GM19240 (cell line): ENCODE data around the gene LDHAL6B.

Experiments used
- DNase-seq: peaks from one replicate; pipeline ENCODE4 v3.0.0; 2011; ENCODE audit warnings: low spot score; ENCODE audit not compliant: insufficient read length

Gene LDHAL6B

DNA sequence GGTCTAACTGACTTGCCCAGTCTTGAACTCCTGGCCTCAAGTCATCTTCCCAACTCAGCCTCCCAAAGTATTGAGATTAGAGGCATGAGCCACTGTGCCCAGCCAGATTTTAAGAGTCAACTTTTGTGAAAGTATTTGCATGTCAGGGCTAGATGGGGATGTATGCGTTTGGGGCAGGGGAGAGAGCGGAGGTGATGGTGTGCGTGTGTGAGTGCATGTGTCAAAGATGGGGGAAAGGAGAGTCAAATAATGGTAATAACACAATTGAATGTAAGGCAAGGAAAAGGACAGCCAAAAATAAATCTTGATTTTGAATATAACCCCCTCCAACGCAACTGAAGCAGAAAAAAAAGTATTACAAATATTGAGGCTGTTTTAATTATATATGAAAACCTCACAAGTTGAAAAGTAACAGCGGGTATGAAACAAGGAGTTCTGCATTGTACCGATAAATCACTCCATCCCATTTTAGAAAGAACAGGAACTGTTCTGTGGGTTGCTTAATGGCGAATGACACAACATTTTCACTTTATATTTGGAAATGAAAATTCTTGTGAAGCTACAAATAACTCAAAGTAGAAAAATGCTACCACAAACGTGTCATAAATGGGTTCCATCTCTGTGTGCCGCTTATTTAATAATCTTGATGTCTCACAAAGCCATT is 29.9 kb upstream of the LDHAL6B start:
- DNase-seq = no peak

DNA sequence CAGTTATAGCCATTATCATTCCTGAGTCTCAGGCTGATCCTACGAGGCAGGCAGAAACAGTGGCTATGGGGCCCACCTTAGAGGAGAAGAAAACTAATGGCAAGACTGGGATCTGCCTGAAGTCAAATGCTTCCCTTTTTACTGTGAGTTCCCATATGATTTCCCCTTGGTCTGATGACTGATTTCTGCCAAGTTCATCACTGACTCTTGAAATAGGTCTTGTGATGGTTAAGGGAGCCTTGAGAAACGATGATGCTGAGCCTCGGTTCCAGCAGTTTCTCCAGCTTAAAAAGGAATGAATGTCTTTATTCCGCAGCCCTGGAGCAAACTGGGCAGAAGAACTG is 29.4 kb upstream of the LDHAL6B start:
- DNase-seq = no peak

DNA sequence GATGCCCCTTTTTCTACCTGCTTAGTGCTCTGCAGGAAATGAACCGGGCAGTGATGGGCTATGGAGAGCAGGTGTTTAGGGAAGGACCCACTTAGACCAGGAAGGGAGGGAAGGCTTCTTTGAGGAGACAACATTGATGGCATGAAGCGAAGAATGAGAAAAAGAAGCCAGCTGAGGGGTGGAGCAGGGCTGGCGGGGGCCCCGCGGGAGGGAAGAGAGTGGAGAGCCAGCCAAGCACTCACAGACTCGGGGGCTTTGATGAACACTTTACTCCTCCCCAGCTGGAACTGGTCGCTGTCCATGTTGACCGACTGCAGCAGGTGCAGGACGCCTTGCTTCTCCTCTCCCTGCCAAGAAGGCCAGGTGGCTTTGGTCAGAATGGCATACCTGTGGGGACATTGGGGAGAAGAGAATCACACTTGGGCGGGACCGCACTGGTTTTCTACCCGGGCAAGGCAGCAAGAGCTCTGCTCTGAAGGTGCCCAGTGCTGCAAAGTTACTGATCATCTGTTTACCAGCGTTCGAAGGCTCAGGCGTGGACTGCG is 28.4 kb upstream of the LDHAL6B start:
- no peak for DNase-seq

DNA sequence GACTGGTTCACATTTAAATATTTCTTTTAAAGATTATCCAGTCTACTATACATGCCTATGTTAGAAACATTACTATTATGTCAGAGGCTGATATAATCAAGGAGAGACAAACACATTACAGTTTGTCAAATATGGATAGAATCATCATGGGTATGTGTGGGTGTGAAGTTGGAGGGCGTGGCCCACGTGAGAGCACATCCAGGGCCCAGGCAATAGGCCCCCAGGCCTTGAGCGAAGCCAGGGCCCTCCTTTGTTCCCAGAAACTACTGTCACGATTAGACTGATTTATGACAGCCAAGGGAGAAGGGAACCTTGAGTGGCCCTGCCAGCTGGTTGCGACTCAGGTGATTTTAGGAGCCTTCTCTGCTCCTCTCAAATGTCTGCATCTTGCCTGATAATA is 26.9 kb upstream of the LDHAL6B start:
- DNase-seq = no peak

DNA sequence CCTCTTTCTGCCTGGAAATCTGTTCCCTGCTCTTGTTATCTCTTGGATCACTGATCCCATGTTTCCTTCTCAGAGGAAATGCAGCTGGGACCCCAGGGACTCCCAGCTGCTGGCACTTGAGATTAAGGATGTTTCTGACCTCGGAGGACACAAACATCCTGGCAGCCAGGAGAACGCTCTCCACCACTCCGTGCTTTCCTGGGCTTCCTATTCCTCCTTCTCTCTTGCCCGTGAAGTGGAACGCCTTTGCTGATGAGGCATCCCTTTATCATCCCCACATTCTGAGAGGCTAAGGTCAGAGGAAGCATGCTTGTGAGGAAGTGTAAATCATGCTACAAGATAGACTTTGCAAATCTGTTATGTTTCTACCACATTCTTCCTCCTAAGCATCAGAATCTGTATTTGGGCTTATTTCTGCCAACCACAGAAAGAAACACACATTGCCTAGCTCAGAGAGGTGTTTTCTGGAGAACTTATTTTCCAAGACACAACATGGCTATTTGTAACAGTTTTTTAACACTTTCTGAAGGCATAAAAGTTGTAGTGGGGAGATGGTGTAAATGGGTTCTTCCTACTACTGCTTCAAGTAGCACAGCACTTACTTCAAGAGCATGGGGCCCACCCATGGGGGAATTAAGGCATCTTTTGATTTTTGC is 25.6 kb upstream of the LDHAL6B start:
- DNase-seq = no peak

DNA sequence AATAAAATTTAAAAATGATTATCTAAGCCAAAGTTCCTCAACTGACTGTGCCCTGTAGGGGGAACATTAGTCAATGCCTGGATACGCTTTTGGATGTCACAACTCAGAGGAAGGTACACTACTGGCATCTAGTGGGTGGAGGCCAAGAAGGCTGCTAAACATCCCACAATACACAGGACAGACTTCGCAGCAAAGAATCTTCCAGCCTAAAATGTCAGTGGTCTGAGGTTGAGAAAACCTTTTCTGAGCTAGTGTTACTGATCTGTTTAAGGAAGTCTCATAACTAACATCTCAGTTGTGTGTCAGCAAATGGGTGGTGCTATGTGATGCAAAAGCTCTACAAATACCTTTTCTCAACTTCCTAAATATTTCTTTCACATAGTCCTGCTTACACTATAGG is 20.9 kb upstream of the LDHAL6B start:
- no peak for DNase-seq

DNA sequence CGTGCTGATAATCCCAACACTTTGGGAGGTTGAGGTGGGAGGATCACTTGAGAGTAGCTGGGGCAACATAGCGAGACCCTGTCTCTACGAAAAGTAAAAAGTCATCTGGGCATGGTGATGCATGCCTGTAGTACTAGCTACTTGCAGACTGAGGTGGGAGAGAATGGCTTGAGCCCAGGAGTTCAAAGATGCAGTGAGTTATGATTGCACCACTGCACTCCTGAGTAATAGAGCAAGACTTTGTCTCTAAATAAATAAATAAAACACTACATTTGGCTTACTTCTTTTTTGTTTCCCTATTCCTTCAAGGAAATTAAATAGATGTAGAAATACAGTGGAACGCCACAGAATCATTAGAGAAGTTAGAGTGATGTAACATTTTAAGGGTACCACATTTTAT is 20.1 kb upstream of the LDHAL6B start:
- no peak for DNase-seq

DNA sequence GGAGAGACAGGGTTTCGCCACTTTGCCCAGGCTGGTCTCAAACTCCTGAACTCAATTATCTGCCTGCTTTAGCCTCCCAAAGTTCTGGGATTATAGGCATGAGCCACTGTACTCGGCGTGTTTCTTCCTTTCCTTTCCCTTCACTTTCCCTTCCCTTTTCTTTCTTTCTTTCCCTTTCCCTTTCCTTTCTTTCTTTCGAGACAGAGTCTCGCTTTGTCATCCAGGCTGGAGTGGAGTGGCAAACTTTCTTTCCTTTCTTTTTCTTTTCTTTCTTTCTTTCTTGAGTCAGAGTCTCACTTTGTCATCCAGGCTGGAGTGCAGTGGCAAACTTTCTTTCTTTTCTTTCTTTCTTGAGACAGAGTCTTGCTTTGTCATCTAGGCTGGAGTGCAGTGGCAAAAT is 17.4 kb upstream of the LDHAL6B start:
- DNase-seq = no peak

DNA sequence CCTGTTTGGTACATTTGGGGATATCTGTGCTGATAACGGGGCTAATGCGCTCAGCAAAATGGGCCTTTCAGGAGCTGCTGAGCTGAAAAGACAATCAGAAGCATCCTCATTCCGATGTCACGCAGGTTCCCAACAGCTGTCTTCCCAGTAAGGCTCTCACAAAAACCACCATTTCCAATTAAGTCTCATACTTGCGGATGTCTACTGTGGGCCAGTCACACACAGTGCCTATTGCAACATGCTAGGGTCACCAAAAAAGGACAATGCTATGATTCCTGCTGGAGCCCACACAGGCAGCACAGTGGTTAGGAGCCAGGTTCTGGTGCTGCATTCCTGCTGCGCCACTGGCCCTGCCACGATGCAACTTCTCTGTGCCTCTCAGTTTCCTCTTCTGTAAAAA is 16.4 kb upstream of the LDHAL6B start:
- no peak for DNase-seq

DNA sequence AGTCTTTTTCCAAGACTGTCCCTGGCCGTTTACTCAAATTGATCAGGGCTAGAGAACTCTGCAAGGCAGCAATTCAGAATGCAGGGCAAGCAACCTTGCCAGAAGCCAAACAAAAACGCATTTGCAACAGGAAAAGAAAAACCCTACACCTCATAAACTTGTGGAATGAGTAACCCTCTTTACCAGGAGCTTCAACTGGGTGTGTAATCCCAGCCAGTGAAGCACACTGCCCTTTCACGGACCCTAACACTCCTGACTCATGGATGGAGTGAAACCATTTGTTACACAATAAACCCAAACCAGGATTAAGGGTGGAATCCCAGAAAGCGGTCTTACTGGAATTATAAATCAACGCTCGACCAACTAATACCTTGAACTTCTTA is 14.8 kb upstream of the LDHAL6B start:
- DNase-seq = no peak

DNA sequence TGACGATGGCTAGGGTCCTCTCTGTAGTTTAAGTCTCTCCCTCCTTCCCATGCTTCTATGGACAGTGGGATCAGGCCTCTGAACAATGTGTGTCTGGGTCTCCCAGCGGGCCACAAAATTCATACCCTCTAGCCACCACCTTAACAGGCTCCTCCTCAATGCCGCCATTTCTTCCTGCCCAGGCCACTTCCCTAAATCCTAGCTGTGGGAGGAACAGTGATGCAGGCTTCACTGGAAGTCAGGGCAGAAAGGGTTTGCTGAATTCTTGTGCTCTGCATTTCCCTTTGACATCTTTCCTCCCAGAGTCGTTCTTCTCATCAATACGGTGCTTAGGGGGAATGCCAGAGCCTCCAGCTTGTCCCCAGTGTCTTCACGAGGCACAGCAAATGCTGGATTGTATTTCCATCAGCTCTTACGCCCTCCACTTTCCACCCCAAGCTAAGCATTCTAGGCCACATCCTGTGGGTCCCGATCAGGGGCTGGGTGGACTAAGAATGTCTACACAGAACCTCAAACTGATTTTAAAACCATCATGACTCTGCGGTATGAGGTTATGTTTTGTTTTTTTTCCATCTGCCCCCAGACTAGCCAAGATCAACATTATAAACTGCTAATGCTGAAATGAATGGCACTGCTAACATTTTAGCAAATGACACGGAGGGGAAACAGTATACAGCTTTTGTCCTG is 11.9 kb upstream of the LDHAL6B start:
- DNase-seq = no peak

DNA sequence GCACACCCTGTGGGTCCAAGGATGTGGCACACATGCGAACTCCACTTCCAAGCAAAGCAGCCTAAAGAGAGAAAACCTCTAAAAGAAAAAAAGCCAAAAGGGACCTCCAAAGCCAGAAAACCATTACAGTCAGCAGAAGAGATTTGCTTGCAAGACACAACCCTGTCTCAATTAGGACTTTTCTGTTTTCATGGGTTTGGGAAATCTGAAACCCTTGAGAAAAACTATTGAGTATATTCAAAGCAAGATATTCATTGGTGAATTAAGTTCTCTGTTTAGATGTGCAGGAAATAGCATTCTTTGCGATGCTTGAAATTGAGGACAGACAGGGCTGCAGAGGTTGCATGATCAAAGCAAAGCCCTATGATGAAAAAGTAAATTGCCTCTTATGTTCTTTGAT is 10.2 kb upstream of the LDHAL6B start:
- no peak for DNase-seq

DNA sequence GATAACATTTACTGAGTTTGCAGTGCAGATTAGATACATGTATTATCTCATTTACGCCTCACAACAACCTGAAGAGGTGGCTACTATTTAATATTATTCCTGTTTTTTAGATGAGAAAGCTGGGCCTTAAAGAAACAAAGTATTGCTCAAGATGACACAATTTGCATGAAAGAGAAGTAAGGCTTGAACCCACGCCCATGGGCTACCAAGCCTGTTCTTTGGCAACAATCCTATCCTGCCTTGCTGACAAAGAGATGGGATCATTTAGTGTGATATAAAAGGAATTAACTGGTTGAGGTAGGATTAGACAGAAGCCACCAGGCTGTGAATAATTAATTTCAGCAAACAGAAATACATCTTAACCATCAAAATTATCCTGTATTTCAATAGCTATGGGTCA is 9.2 kb upstream of the LDHAL6B start:
- DNase-seq = no peak

DNA sequence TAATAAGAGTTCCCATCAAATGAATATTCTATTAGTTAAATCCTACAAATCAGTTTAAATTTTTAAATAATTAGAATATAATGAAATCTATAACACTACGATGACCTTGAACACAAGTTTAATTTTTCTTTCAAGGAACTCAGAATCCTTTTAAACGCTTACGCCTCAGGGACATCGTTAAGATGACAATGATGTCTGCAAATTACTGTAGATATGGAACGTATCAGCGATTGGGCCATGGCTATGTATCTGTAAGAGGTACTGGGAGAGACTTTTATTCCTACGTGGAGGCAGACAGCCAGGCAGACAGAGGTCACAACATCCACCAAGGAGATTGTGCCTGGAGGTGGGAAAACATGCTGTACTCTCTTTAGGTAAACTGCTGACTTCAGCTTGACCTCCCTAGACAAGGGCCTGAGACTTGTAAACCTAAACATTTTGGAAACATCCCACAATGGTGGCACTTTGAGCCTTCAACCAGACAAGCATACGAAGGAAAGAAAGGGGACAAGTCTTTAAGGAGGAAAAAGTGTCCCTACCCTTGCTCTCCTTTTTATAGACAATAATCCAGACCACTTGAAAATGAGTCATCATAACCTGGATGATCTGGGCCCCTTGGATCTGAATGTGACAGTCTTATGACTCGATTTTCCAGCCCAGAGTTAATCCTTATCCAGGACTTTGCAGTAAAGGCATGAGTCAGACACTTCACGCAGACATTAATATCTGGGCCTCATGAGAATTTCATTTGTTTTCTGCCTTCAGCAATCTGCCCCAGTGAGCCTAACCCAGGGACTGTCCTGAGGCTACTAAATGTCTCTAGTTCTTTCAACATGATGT is 6.8 kb upstream of the LDHAL6B start:
- no peak for DNase-seq

DNA sequence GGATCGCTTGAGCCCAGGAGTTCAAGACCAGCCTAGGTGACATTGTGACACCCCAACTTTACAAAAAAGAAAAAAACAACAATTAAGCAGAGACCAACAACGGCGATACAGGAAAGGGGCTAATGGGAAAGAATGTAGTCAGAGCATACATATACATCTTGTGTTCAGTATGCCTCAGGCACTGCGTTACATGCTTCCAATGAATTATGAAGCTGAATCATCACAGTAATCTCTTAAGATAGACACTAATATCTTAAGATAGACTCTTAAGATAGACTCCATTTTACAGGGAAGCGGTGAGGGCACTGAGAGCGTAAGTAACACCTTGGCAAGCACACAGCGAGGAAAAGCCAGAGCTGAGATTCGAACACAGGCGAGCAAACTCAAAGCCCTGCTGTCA is 6.1 kb upstream of the LDHAL6B start:
- DNase-seq = no peak

DNA sequence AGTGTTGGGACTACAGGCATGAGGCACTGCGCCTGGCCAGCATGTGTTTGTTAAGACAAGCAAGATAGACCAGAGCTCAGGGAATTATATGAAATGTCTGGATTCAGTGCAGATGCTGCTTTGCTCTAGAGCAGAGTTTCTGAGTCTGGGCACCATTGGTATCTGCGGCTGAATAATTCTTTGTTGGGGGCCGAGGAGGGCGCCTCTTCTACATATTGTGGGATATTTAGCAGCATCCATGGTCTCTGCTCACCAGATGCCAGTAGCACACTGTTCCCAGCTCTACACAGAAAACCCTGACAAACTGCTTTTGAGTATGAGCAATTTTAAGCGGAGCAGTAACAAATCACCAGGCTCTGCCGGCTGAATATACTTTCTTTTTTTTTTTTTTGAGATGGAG is 3.6 kb upstream of the LDHAL6B start:
- no peak for DNase-seq

DNA sequence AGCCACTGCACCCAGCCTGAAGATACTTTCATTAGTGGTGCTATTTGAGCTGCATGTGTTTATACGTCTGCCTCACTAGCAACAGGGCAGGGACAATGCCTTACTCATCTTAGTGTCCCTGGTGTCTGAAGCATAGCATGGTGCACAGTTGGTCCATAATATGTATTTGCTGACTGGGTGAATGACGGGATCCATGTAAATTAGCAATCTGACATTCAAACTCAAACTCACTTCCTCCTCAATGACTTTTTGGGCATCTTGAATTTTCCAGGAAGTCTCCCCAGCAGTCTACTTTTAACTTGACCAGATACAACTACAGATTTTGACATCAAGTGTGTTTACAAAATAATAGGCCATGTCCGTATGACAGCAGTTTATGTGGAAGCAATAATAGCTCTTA is 3.0 kb upstream of the LDHAL6B start:
- no peak for DNase-seq

DNA sequence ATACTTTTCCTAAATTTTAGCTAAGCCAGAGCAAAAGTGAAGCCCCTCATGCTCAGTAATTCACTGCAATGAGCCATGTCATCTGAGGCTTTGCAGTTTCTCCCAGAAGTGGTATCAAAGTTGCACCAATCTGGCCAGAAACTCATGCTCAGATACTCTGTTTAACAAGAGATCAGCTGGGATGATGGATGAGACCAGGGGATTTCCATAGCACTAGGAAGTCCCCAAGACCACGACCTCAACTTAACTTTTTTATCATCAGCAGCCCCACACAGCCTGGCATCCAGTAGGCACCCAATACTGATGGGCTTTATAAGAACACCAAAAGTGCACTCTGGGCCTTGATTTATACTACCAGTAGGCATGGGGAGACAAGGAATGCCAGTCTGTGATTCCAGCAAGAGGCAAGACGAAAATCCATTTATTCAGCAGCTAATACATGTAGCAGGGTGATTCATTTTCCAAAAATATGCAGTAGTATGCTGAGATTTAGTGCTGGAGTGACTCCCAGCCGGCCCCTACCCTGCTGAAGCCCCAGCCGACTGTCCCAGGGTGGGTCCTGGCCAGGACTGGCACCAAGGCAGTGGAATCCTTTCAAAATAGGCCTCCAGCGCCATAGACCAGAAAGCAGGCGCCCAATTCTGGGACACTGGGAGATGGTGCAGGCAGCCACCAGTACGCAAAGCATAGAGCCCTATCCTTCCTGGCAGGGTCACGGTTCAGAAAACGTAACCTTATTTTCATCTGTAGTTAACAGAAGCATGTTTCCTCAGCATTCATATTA is 612 bp upstream of the LDHAL6B start:
- no peak for DNase-seq

DNA sequence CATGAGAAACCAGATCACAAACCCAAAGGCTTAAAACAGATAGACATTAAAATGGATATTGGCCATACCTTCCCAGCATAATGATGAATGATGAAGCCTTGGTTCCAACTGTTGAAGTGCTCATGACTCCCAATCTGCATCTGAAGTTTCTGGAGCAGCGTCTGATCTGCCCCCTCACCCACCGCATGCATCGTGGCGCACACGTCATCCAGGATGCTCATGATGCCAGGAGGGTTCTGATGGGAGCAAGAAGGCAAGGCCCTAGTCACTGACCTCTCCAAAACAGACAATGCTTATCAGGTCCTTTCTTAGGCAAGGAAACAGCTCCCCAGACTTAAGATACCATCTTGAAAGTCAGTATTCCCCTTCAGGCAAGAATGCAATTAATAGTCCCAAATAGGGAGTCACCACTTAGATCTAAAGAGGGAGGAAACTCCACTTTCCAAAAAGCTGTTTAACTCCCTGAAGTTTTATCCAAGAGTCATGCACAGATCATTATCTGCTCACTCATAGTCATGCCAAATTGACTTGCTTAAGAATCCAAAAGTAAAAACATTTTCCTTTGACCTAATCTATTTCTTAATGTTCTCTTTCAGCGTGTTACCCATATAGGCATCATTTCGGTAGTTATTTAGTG is 2.1 kb downstream of the LDHAL6B start:
- no peak for DNase-seq

DNA sequence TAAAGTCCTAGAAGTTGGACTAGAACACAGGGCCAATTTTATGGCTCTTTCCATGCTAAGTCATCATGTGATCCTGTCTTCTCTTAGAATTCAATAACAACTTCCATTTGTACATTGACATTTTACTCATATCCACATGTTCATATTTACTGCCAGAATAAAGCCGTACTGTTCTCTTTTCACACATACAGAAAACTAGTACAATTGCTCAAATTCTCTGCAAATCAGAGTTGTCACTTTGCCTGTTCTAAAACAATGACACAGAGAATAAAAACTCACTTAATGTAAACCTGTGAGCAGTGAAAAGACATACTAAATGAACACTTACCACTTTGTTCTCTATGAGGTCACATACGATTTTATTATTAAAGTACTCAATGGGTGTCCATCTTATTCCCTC is 3.5 kb downstream of the LDHAL6B start:
- DNase-seq = no peak

DNA sequence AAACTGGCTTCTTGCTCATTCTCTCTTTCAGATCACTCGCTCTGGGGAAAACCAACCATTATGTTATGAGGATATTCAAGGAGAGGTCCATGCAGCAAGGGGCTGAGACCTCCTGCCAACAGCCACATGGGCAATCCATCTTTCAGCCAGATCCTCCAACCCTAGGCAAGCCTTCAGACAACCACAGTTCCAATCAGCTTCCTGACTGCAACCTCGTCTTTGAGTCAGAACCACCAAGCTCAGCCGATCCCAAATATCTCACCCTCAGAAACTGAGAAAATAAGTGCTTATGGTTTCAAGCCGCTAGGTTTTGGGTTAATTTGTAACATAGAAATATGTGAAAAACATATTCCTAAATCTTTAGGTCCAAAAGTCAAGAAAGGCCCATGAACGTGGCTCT is 10.3 kb downstream of the LDHAL6B start:
- DNase-seq = no peak
